ENCODE data around the gene EPHB1.

GRCh38 chr3:135033737-135034136, 238.7 kb downstream of the EPHB1 start:
- TF ChIP-seq, protein P1, sequence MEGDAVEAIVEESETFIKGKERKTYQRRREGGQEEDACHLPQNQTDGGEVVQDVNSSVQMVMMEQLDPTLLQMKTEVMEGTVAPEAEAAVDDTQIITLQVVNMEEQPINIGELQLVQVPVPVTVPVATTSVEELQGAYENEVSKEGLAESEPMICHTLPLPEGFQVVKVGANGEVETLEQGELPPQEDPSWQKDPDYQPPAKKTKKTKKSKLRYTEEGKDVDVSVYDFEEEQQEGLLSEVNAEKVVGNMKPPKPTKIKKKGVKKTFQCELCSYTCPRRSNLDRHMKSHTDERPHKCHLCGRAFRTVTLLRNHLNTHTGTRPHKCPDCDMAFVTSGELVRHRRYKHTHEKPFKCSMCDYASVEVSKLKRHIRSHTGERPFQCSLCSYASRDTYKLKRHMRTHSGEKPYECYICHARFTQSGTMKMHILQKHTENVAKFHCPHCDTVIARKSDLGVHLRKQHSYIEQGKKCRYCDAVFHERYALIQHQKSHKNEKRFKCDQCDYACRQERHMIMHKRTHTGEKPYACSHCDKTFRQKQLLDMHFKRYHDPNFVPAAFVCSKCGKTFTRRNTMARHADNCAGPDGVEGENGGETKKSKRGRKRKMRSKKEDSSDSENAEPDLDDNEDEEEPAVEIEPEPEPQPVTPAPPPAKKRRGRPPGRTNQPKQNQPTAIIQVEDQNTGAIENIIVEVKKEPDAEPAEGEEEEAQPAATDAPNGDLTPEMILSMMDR (conservative IDR thresholded peaks at IDR 0.05; ENCODE audit: low read depth, low read length) = no peak
- no peak for TF ChIP-seq EZH2 (IDR thresholded peaks at IDR 0.05; ENCODE audit: borderline replicate concordance, low read depth, low read length, poor library complexity, severe bottlenecking)

All from A673 (cell line).